OCI-LY7 (cell line): ENCODE data around the gene ASPRV1. TPM values are rescaled to one million over a fixed set of nuclear protein-coding genes. Genes with fewer than 3 reads are reported as not detected.

ENCODE experiments used
- BruUV-seq: library from RNA; stranded (reverse); fragments of 400-500 nt; replicated peaks from 2 replicates; lab custom pipeline; 2021; lab: Mats Ljungman, UMichigan
- CTCF ChIA-PET: fragments of 300-600 bp; sonication (Branson Sonifier 250); formaldehyde crosslinking; loops from one replicate; lab custom pipeline; 2022; ENCODE audit warnings: antibody characterized with exemption; ENCODE audit not compliant: unreplicated experiment; lab: Charles Lee
- POLR2A ChIA-PET: fragments of 300-600 bp; sonication (Branson Sonifier 250); formaldehyde crosslinking; loops from one replicate; lab custom pipeline; 2022; ENCODE audit warnings: antibody characterized with exemption; lab: Charles Lee
- DNase-seq: peaks from one replicate; pipeline ENCODE4 v3.0.0-alpha.2; 2015; ENCODE audit warnings: low spot score
- H2AFZ ChIP-seq: fragments of 200-600 bp; sonication (generic), shearing (Covaris generic); 2 replicates; pipeline ENCODE4 v1.6.1; 2014; ENCODE audit warnings: mild to moderate bottlenecking, antibody characterized with exemption, low read length, moderate library complexity
- H3K27ac ChIP-seq: fragments of 200-600 bp; sonication (generic); 2 replicates; pipeline ENCODE4 v1.5.1; 2014; ENCODE audit warnings: mixed run types, low read depth, mild to moderate bottlenecking, moderate library complexity, low read length, inconsistent platforms; ENCODE audit not compliant: poor library complexity, severe bottlenecking
- H3K36me3 ChIP-seq: fragments of 200-600 bp; sonication (generic); 2 replicates; pipeline ENCODE4 v1.6.1; 2014; ENCODE audit warnings: mild to moderate bottlenecking, antibody characterized with exemption, low read length, moderate library complexity, mixed read lengths; ENCODE audit not compliant: insufficient read depth
- H3K4me1 ChIP-seq: fragments of 200-600 bp; sonication (generic); 2 replicates; pipeline ENCODE4 v1.5.1; 2014; ENCODE audit warnings: mild to moderate bottlenecking, low read length; ENCODE audit not compliant: insufficient read depth, poor library complexity, severe bottlenecking
- H3K4me2 ChIP-seq: fragments of 200-600 bp; sonication (generic); 2 replicates; pipeline ENCODE4 v1.6.1; 2014; ENCODE audit warnings: mild to moderate bottlenecking, low read length
- H3K4me3 ChIP-seq: fragments of 200-600 bp; sonication (generic); 2 replicates; pipeline ENCODE4 v1.5.1; 2014; ENCODE audit warnings: mild to moderate bottlenecking, low read depth, low read length; ENCODE audit not compliant: poor library complexity, severe bottlenecking
- H3K79me2 ChIP-seq: fragments of 200-600 bp; sonication (generic); 2 replicates; pipeline ENCODE4 v1.6.1; 2016; ENCODE audit warnings: low read depth, mild to moderate bottlenecking, low read length, moderate library complexity, mixed read lengths; ENCODE audit not compliant: insufficient read depth
- H3K9me2 ChIP-seq: fragments of 200-600 bp; sonication (generic); 2 replicates; pipeline ENCODE4 v1.6.1; 2016; ENCODE audit warnings: mild to moderate bottlenecking, low read length, mixed read lengths; ENCODE audit not compliant: insufficient read depth
- H3K9me3 ChIP-seq: fragments of 200-600 bp; sonication (generic); 2 replicates; pipeline ENCODE4 v1.6.1; 2014; ENCODE audit warnings: mild to moderate bottlenecking, mixed run types, low read length, mixed read lengths
- H4K20me1 ChIP-seq: fragments of 200-600 bp; sonication (generic); 2 replicates; pipeline ENCODE4 v1.6.1; 2014; ENCODE audit warnings: mild to moderate bottlenecking, antibody characterized with exemption, low read length, moderate library complexity, mixed read lengths; ENCODE audit not compliant: insufficient read depth
- EZH2phosphoT487 ChIP-seq: fragments of 200-600 bp; sonication (generic); IDR thresholded peaks from 2 replicates; pipeline ENCODE4 v1.6.1; 2018; ENCODE audit warnings: low read depth, borderline replicate concordance, mild to moderate bottlenecking, mixed run types, antibody characterized with exemption, low read length, moderate library complexity, mixed read lengths
- intact Hi-C: fragments of 100-400 bp; cut with micrococcal nuclease; formaldehyde crosslinking; loops from one replicate; pipeline ENCODE4 v1.10.0; 2022; ENCODE audit not compliant: unreplicated experiment
- total RNA-seq, 2 experiments: library from RNA; depleted of rRNA in 1 of 2; stranded (reverse); fragments of >200 nt in 1 of 2; shearing (Covaris generic) in 1 of 2; gene quantifications; 2 replicates each; pipeline ENCODE4 v1.2.3, GENCODE V29; 2014 to 2022
- TF ChIP-seq, protein P1 (sequence below): fragments of 200-600 bp; sonication (generic); conservative IDR thresholded peaks from 2 replicates; pipeline ENCODE4 v1.5.1; 2014; ENCODE audit warnings: mild to moderate bottlenecking, antibody characterized with exemption, low read length, moderate library complexity, mixed read lengths

ASPRV1 gene
- total RNA-seq, 2 experiments from 2014 or later = 1.3 to 1.4 TPM

DNA sequence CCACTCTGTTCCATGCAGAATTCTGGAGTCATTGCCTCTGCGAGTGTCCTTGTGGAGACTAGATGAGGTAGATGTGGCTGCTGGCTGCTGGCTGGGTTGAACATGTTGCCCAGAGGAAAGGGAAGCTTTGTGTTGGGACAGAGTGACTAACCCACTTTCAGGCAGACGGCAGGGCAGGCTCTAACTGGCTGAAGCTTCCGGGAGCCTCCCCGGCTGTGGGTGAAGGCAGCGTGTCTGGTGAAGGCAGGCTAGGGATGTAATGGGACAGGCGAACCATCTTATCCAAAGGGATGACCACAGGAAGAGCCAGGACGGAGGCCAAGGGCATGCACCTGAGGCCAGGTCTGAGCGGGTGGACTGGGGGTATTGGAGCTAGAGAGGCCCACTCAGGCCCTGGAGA is 16.0 kb downstream of the ASPRV1 start:
- H3K79me2 ChIP-seq = no peaks in the 10 kb centered on the region
- intact Hi-C loops = no loop called here
- ChIA-PET CTCF (no interaction called here), POLR2A (interaction anchor here (1.1 kb wide), 1 partner anchor 12 kb away, joined by 3 read pairs; no protein-coding TSS in a partner anchor)
- H3K9me3 ChIP-seq = no peaks in the 10 kb centered on the region
- TF ChIP-seq EZH2phosphoT487 = no peak
- TF ChIP-seq, protein P1, sequence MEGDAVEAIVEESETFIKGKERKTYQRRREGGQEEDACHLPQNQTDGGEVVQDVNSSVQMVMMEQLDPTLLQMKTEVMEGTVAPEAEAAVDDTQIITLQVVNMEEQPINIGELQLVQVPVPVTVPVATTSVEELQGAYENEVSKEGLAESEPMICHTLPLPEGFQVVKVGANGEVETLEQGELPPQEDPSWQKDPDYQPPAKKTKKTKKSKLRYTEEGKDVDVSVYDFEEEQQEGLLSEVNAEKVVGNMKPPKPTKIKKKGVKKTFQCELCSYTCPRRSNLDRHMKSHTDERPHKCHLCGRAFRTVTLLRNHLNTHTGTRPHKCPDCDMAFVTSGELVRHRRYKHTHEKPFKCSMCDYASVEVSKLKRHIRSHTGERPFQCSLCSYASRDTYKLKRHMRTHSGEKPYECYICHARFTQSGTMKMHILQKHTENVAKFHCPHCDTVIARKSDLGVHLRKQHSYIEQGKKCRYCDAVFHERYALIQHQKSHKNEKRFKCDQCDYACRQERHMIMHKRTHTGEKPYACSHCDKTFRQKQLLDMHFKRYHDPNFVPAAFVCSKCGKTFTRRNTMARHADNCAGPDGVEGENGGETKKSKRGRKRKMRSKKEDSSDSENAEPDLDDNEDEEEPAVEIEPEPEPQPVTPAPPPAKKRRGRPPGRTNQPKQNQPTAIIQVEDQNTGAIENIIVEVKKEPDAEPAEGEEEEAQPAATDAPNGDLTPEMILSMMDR = no peak
- no TSS peak for BruUV-seq
- no peak for DNase-seq
- no peak overlapping the region for H3K27ac ChIP-seq
- no peaks in the 10 kb centered on the region for H4K20me1 ChIP-seq
- no peak overlapping the region for H3K4me3 ChIP-seq
- no peak overlapping the region for H2AFZ ChIP-seq
- peaks cover 17% of the 10 kb centered on the region for H3K4me1 ChIP-seq
- no peak overlapping the region for H3K4me2 ChIP-seq
- no peaks in the 10 kb centered on the region for H3K9me2 ChIP-seq
- H3K36me3 ChIP-seq = no peaks in the 10 kb centered on the region

GRCh38 chr2:69944756-69945155 is 16.7 kb downstream of the ASPRV1 start:
- Histone ChIP-seq H3K36me3 (no peaks in the 10 kb centered on the region), H2AFZ (no peak overlapping the region), H3K27ac (no peak overlapping the region), H4K20me1 (no peaks in the 10 kb centered on the region), H3K9me2 (no peaks in the 10 kb centered on the region), H3K4me1 (peaks cover 17% of the 10 kb centered on the region), H3K79me2 (no peaks in the 10 kb centered on the region), H3K4me3 (no peak overlapping the region), H3K4me2 (no peak overlapping the region), H3K9me3 (no peaks in the 10 kb centered on the region)
- BruUV-seq = no TSS peak
- ChIA-PET CTCF (interaction anchor here (0.9 kb wide), 1 partner anchor 237 kb away, joined by 6 read pairs; no protein-coding TSS in a partner anchor), POLR2A (interaction anchor here (0.5 to 1.1 kb wide), 2 partner anchors 11 to 125 kb away, joined by 3 read pairs; no protein-coding TSS in a partner anchor)
- no peak for TF ChIP-seq EZH2phosphoT487
- TF ChIP-seq, protein P1 = no peak
- intact Hi-C loops = no loop called here
- no peak for DNase-seq

- H4K20me1 ChIP-seq = no peaks in the 10 kb centered on the region
- DNase-seq = no peak
- H3K36me3 ChIP-seq = no peaks in the 10 kb centered on the region
- H3K27ac ChIP-seq = no peak overlapping the region
- H3K9me2 ChIP-seq = no peaks in the 10 kb centered on the region
- no peak overlapping the region for H3K4me2 ChIP-seq
- no peaks in the 10 kb centered on the region for H3K9me3 ChIP-seq
- no peaks in the 10 kb centered on the region for H3K79me2 ChIP-seq
- no TSS peak for BruUV-seq
- H3K4me3 ChIP-seq = no peak overlapping the region
- TF ChIP-seq EZH2phosphoT487 = no peak
- TF ChIP-seq, protein P1 = no peak
- peaks cover 17% of the 10 kb centered on the region for H3K4me1 ChIP-seq
- intact Hi-C loops = no loop called here
- ChIA-PET CTCF (interaction anchor here (0.9 kb wide), 1 partner anchor 238 kb away, joined by 6 read pairs; no protein-coding TSS in a partner anchor), POLR2A (interaction anchor here (0.5 to 1.1 kb wide), 3 partner anchors 10 to 282 kb away, joined by 3 read pairs; no protein-coding TSS in a partner anchor)
- no peak overlapping the region for H2AFZ ChIP-seq
Observed at GRCh38 chr2:69943843-69944525, 17.4 kb downstream of the ASPRV1 start.
